Neural progenitor cell (in vitro differentiated cells): ENCODE measurements around the gene PER2. TPM values are rescaled to one million over a fixed set of nuclear protein-coding genes. Genes with fewer than 3 reads are reported as not detected.
"Not testable (repeated sequence)": the region's sequence is repeated elsewhere in the genome, so short reads cannot be mapped to it uniquely, and the experiment has no call there.

Experiments
- DNase-seq: peaks from one replicate; pipeline ENCODE4 v3.0.0-alpha.2; 2016; ENCODE audit warnings: low spot score
- H2AFZ ChIP-seq: fragments of 200-600 bp; sonication (generic); replicated peaks from 2 replicates; pipeline ENCODE4 v1.6.1; 2016; ENCODE audit warnings: antibody characterized with exemption
- H3F3A ChIP-seq: fragments of 200-600 bp; sonication (generic); 2 replicates; pipeline ENCODE4 v1.6.1; 2016; ENCODE audit warnings: antibody characterized with exemption, low read depth
- H3K27ac ChIP-seq: fragments of 200-600 bp; sonication (generic); 2 replicates; pipeline ENCODE4 v1.5.1; 2016; ENCODE audit warnings: mild to moderate bottlenecking
- H3K27me3 ChIP-seq: fragments of 200-600 bp; sonication (generic); 2 replicates; pipeline ENCODE4 v1.6.1; 2016; ENCODE audit warnings: mild to moderate bottlenecking, moderate library complexity
- H3K36me3 ChIP-seq: fragments of 200-600 bp; sonication (generic); 2 replicates; pipeline ENCODE4 v1.5.1; 2016
- H3K4me1 ChIP-seq: fragments of 200-600 bp; sonication (generic); 2 replicates; pipeline ENCODE4 v1.6.1; 2016; ENCODE audit warnings: mixed run types
- H3K4me2 ChIP-seq: fragments of 200-600 bp; sonication (generic); 2 replicates; pipeline ENCODE4 v1.6.1; 2016
- H3K4me3 ChIP-seq: fragments of 200-600 bp; sonication (generic); 2 replicates; pipeline ENCODE4 v1.5.1; 2016
- H3K79me2 ChIP-seq: fragments of 200-600 bp; sonication (generic); 2 replicates; pipeline ENCODE4 v1.6.1; 2016; ENCODE audit warnings: low read depth
- H3K9ac ChIP-seq: fragments of 200-600 bp; sonication (generic); 2 replicates; pipeline ENCODE4 v1.6.1; 2016
- H3K9me3 ChIP-seq: fragments of 200-600 bp; sonication (generic); 2 replicates; pipeline ENCODE4 v1.5.1; 2016; ENCODE audit warnings: low read depth
- H4K20me1 ChIP-seq: fragments of 200-600 bp; sonication (generic); 2 replicates; pipeline ENCODE4 v1.6.1; 2016; ENCODE audit warnings: low read depth
- H3K27ac Mint-ChIP-seq: 3 replicates; pipeline ENCODE4 v1.8.0; 2021; ENCODE audit warnings: mixed read lengths
- H3K27me3 Mint-ChIP-seq: 2 replicates; pipeline ENCODE4 v1.8.0; 2022; ENCODE audit warnings: low read depth, mild to moderate bottlenecking, inconsistent platforms, moderate library complexity, mixed read lengths; ENCODE audit not compliant: insufficient read depth
- H3K36me3 Mint-ChIP-seq: 3 replicates; pipeline ENCODE4 v1.8.0; 2021; ENCODE audit warnings: mixed read lengths
- H3K4me1 Mint-ChIP-seq: 3 replicates; pipeline ENCODE4 v1.8.0; 2021; ENCODE audit warnings: mixed read lengths
- H3K4me3 Mint-ChIP-seq: 3 replicates; pipeline ENCODE4 v1.8.0; 2021; ENCODE audit warnings: mild to moderate bottlenecking, moderate library complexity, mixed read lengths
- H3K9me3 Mint-ChIP-seq: 3 replicates; pipeline ENCODE4 v1.8.0; 2020; ENCODE audit warnings: mixed read lengths
- CTCF ChIP-seq: fragments of 200-600 bp; sonication (generic); IDR thresholded peaks from 2 replicates; pipeline ENCODE4 v1.5.1; 2017; ENCODE audit warnings: antibody characterized with exemption, mild to moderate bottlenecking
- EZH2 ChIP-seq: fragments of 200-600 bp; sonication (generic); IDR thresholded peaks from 2 replicates; pipeline ENCODE4 v1.6.1; 2017; ENCODE audit warnings: antibody characterized with exemption, mild to moderate bottlenecking, moderate library complexity
- EZH2phosphoT487 ChIP-seq: fragments of 200-600 bp; sonication (generic); IDR thresholded peaks from 2 replicates; pipeline ENCODE4 v1.6.1; 2017; ENCODE audit warnings: antibody characterized with exemption
- total RNA-seq: library from RNA; depleted of rRNA; stranded (reverse); fragments of >200 nt; gene quantifications from 2 replicates; pipeline ENCODE4 v1.2.3, GENCODE V29; 2015; ENCODE audit warnings: low replicate concordance

Gene PER2
- total RNA-seq, 1 donor from 2014 or later: 1.4 TPM

GRCh38 chr2:238278626-238279323 lies 9.6 kb downstream of the PER2 start:
- Histone ChIP-seq H3K36me3 (no peaks in the 10 kb centered on the region), H3K79me2 (no peaks in the 10 kb centered on the region), H3K4me2 (no peak overlapping the region), H2AFZ (no peak overlapping the region), H3K9me3 (no peaks in the 10 kb centered on the region), H3K4me3 (no peak overlapping the region), H4K20me1 (no peaks in the 10 kb centered on the region), H3F3A (no peaks in the 10 kb centered on the region), H3K27ac (no peak overlapping the region), H3K27me3 (no peaks in the 10 kb centered on the region), H3K4me1 (no peaks in the 10 kb centered on the region), H3K9ac (no peak overlapping the region)
- DNase-seq: no peak
- Mint-ChIP-seq H3K27me3 (peaks cover 7% of the 10 kb centered on the region), H3K4me1 (peaks cover 31% of the 10 kb centered on the region), H3K27ac (peak overlapping the region; percentile 87), H3K4me3 (peak overlapping the region; percentile 16), H3K9me3 (no peaks in the 10 kb centered on the region), H3K36me3 (peaks cover 11% of the 10 kb centered on the region)
- no peak for TF ChIP-seq CTCF

DNA sequence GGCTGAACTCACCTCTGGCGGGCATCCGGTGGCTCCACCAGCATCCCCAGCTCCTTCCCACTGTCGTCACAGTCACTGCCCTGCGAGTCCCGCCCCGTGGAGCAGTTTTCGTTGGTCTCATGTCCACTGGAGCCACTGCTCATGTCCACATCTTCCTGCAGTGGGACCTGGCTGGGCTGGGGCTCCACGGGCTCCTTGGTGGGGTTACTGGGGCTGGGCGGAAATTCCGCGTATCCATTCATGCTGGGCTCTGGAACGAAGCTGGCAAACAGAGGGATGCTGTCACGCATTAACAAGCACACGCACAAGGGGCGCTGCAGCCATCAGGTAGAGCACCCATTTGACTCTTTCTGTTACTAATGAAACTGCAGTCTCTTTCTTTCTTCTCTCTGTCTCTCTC lies 10.7 kb downstream of the PER2 start:
- no peaks in the 10 kb centered on the region for H4K20me1 ChIP-seq
- Mint-ChIP-seq H3K4me3 (no peak overlapping the region), H3K9me3 (no peaks in the 10 kb centered on the region), H3K4me1 (peaks cover 24% of the 10 kb centered on the region), H3K36me3 (peaks cover 11% of the 10 kb centered on the region), H3K27me3 (peaks cover 7% of the 10 kb centered on the region), H3K27ac (no peak overlapping the region)
- no peak overlapping the region for H3K4me2 ChIP-seq
- no peak overlapping the region for H3K9ac ChIP-seq
- H3K79me2 ChIP-seq: no peaks in the 10 kb centered on the region
- H3K4me3 ChIP-seq: no peak overlapping the region
- no peaks in the 10 kb centered on the region for H3K36me3 ChIP-seq
- H3F3A ChIP-seq: no peaks in the 10 kb centered on the region
- no peak overlapping the region for H3K27ac ChIP-seq
- H3K9me3 ChIP-seq: no peaks in the 10 kb centered on the region
- no peak overlapping the region for H2AFZ ChIP-seq
- TF ChIP-seq EZH2phosphoT487 (no peak), CTCF (peak; percentile 53), EZH2 (no peak)
- H3K4me1 ChIP-seq: no peaks in the 10 kb centered on the region
- peak; percentile 66 for DNase-seq
- no peaks in the 10 kb centered on the region for H3K27me3 ChIP-seq

DNA sequence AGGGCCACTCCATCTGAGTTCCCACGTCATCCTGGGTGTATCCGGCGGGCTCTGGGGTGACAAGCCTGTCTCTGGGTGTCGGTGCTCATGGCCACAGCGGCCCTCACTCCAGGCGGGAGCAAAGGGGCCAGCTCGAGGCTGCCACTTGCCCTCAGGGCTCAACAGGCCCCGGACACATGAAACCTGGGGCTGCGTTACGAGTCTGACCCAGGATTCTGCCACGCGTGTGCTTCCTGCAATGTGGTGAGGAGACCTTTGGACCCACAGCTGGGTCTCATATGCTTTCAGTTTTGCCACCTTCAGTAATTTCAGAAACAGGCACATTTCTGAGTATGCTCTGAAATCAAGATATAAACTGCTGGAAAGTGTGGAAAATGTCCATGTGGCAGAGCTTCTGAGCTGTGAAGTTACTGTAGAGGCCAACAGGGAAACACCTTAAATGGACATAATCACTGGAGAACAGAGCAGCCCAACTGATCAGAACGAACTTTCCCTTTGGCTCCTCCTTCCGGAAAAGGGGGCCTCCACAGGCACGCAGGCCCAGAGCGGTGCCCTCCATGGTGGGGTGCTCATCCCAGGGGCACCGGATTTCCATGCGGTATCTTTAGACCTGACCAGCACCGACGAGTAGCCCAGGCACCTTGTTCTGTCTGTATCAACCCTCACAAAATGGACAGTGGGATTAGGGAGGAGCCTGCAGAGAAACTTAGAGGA lies 14.1 kb downstream of the PER2 start:
- TF ChIP-seq CTCF: no peak
- Histone ChIP-seq H3K9ac (no peak overlapping the region), H3F3A (no peaks in the 10 kb centered on the region), H3K36me3 (no peaks in the 10 kb centered on the region), H3K27ac (no peak overlapping the region), H3K9me3 (no peaks in the 10 kb centered on the region), H2AFZ (no peak overlapping the region), H3K4me3 (no peak overlapping the region), H3K4me2 (no peak overlapping the region), H3K79me2 (no peaks in the 10 kb centered on the region), H3K4me1 (no peaks in the 10 kb centered on the region), H4K20me1 (no peaks in the 10 kb centered on the region), H3K27me3 (no peaks in the 10 kb centered on the region)
- no peak overlapping the region for H3K27ac Mint-ChIP-seq
- no peak for DNase-seq
- H3K4me1 Mint-ChIP-seq: peaks cover 10% of the 10 kb centered on the region
- H3K4me3 Mint-ChIP-seq: no peak overlapping the region
- peaks cover 7% of the 10 kb centered on the region for H3K27me3 Mint-ChIP-seq
- H3K9me3 Mint-ChIP-seq: no peaks in the 10 kb centered on the region
- peaks cover 14% of the 10 kb centered on the region for H3K36me3 Mint-ChIP-seq

- not testable (repeated sequence) for H3K36me3 ChIP-seq, H3K9me3 Mint-ChIP-seq
Measured at GRCh38 chr2:238273433-238273832, 15.0 kb downstream of the PER2 start.

More at GRCh38 chr2:238273433-238273832, 15.0 kb downstream of the PER2 start:
- not testable (repeated sequence) for H3K79me2 ChIP-seq, H3K27me3 ChIP-seq, DNase-seq, H2AFZ ChIP-seq, H3K9me3 ChIP-seq, H4K20me1 ChIP-seq, H3K4me2 ChIP-seq, H3K27ac Mint-ChIP-seq, H3K27ac ChIP-seq, H3F3A ChIP-seq, H3K27me3 Mint-ChIP-seq, H3K4me1 ChIP-seq, H3K4me1 Mint-ChIP-seq, H3K4me3 Mint-ChIP-seq, H3K9ac ChIP-seq, H3K4me3 ChIP-seq
- H3K36me3 Mint-ChIP-seq: peaks cover 14% of the 10 kb centered on the region
